Stimulated activated CD8-positive, alpha-beta memory T cell treated with anti-CD3 and anti-CD28 coated beads, Interleukin-12 subunit alpha, Interleukin-12 subunit beta, amount 100 ng/mL, for 24 hours (primary cell): ENCODE results near the gene MAML3.

ENCODE experiments used
- DNase-seq: peaks from one replicate; pipeline ENCODE4 v3.0.0-alpha.2; 2020; ENCODE audit errors: extremely low read depth

The MAML3 gene

DNA sequence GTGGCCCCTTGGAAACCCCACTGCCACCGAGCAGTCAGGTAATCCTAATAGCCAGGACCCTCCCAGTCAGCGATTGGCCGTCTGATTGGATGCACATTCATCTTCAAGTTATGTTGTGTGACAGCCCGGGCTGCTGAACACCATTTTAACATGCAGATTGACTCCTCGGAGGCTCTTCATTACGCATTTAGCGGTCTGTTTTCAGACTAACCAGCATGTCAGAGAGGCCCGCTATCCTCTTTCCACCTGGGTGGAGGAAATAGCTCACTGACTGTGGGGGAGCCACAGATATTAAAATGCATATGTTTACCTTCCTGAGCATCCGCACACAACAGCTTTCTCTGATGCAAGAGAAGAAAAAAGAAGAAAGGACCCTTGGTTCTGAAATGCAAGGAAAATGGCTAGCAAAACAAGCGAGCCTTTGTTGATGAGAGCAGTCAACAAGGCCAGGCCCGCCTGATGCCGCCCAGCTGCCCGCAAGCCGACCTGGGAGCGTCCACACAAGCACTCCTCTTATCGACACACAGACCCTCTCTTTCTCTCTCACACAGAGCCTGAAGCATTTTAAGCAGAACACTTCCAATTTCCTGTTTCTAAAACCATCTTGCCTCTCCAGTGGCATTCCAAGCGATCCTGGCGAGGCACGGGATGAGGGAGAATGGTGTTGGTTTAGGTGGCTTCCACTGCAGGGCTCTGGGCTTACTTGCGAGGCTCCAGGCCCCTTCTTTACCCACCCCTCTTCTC lies 370.1 kb downstream of the MAML3 start:
- no peak for DNase-seq

DNA sequence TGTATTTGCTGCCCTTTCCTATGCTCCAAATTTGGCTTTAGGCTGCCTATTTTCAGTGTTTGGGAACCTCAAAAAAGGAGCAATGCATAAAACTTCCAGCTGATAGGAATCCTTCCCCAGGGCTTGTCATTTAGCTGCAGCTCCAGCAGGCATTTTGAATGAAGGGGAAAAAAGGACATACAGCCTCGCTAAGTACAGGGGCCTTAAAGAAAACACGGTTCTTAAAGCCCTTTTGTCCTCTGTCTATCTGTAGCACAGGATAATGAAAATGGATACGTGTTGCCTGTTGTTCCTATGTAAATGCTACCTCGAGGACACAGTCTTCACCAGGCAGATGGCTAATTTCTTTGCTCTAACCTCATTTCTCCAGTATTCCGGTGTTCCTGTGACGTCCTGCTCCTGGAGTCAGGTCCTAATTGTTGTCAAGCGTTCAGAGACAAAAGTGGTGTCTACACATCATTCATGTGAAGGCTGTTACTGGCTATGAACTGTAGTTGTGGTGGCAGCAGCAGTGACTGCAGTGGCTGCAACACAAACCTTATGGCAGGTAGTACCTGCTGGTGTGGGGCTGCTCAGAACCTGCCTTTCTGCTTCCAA lies 371.0 kb downstream of the MAML3 start:
- no peak for DNase-seq

DNA sequence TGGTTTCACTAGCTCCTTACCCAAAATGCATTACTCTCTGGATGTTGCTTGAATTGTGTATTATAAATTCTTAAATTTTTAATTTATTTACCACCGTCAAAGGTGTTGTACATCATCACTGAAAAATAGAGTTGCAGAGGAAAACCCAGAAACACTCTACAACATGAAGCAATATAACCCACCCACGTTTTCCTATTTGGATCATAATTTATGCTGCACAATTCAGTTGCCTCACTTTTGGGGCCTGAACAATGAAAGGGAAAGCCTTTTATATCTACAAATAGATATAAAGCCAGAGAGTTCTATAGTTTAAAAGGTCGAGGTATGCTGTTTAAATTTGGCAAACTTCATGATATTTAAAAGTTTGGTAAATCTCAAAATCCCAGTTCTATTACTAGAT lies 372.9 kb downstream of the MAML3 start:
- DNase-seq, result no peak

DNA sequence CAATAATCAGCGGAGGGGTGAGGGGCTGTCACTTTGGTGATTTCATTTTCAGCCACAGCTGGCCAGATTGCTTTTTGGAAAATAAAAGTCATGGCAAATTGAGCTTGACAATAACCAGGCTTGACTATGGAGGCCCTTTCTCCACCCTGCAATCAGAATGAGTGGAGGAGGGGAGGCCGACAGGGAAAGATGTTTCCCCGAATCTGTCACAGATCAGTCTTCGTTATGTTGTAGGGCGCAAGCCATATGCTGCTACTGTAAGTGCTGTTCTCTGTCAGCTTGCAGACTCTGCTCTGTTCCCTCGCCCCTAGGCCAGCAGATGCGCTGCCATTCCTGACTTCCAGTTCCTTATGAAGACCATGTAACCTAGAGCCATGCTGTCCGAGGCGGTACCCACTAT lies 374.3 kb downstream of the MAML3 start:
- DNase-seq, result no peak

DNA sequence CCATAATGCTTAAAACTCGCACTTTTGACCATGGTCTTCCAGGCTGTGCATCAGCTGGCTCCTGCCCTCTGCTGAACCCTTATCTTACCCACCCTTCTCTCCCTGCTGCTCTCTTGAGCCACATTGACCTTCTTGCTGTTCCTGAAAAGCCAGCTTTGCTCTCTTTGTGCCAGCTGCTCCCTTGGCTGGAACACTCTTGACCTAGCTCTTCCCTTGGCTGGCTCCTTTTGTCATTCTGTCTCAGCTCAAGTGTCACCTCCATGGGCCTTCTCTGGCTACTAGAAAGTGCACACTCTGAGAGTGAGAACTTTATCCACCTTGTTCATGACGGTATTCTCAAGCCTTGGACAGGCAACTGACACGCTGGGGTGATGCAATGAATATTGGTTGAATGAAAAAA lies 376.2 kb downstream of the MAML3 start:
- no peak for DNase-seq

DNA sequence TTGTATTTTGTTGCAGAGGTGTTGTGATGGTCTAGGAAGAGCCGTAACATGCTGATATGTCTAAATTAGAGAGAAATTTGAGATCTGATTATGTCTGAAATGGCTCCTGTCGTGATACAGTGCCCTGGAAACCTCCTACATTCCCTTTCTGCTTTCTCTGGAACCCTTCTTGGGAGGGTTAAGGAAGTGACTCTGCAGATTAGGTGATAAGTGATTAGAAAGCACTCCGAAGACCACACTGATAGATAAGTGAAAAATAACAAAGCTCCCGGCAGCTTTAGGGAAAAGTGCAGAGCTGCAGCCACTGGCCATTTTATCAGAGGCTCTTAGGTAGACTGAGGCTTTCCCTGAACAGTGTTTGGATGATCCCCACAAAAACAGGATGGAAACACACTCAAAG lies 377.7 kb downstream of the MAML3 start:
- no peak for DNase-seq

DNA sequence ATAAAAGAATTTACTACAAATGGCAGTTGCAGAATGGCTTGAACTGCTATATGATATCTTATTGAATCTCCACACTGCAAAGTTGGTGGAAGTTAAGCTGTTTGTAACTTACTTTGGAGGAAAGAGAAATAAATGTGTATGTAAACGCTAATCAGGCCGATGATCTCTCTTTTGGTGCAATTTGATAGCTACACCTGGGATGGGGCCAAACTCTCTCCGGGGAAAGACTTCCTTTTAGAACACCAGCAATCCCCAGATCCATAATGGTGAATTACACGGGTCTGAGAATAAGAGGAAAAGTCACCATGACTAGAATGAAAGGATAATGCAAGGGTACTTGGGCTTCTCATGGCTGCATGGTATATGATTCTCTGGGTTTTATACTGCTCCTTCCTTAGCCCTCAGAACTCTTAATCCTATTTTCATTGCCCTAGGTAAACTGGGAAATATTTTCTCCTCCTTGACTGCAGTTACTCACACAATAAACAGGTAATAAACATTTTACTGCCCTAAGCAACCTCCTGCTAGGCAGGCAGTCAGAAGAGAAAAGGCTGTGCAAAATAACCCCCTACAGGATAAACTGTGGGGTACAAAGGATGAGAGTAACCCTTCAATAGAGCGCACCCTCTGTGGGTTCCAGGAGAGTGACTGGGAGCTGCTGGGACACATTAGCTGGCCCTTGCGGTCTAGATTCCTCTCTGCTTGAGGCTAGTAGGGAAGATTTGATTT lies 379.1 kb downstream of the MAML3 start:
- DNase-seq, result no peak

DNA sequence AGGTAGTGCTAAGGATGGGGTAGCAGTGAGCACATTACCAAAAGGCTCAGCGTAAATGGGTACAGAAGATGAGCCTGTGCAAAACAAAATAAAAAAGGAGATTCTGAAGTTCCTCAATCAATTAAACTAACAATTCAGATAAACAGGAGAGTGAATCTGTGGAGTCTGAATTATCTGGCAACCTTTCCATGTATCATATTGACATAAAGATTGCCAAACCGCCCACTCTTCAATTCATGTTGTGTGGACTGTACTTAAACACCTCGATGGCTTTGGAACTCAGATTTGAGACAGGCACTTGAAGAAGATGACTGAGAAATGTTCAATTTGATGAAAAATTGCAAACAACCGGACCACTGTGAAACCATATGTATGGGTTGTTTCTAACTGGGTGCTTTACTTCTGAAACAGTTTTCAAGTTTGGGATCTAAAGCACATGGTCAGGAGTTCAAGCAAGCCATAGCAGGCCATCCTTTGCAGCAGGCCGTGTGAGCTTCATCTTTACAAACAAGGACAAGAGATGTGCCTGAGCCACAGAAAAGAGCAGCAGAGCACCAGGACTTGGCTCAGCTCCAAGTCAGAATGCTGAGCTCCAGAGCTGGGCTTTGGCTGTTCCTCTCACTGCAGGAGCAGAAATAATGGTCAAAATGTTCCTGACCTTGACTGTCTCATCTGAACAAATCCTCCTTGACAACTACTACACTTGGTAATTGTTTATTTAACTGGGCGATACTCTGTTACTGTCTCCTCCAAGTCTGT lies 380.2 kb downstream of the MAML3 start:
- no peak for DNase-seq

DNA sequence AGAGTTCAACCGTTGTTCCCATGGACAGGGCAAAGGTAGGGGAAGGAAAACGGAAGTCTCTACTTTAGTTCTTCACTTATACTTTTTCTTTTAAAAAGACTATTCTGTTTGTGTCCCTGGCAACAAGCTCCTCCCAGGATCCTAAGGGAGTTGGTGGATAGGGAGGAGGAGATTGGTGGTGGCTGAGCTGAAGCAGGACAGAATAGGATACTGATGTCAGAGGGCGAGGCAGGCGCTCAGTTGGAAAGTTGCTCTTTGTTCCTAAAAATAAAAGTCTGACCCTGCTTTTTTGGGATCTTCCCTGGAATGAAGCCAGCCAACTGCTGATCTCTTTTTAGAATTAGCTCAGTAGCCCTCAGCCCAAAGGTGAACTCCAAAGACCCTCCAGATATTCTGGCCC lies 383.6 kb downstream of the MAML3 start:
- DNase-seq, result no peak

DNA sequence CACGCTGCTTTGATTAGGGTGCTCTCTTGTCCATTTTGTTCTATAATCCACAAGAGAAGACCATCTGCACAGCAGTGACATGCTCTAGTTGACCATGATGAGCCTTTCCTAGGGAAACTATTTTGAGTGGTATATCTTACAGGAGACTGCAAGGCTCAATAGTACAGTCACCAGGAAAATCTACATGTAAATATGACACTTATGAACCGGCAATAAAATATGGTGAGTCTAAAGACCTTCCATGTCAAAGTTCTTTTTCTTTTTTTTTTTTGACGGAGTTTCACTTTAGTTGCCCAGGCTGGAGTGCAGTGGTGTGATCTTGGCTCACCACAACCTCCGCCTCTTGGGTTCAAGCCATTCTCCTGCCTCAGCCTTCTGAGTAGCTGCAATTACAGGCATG lies 384.6 kb downstream of the MAML3 start:
- DNase-seq, result no peak

DNA sequence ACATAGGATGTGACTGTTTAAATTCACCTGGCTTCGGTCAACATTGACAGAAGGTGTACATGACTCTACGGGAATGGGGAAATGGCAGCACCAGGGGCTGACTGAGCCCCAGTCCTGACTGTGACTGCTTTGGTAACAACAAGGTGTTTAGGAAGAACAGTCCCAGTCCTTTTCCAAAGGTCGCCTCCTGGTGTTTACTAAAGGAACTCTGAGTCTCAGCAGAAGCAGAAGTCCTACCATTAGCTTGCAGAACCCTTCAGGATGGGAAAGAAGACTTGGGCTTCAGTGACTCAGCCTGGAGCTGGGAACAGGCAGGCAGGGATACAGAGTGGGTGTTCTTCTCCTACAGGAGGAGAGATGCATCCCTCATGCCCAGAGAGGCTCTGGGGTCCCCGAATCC lies 385.1 kb downstream of the MAML3 start:
- no peak for DNase-seq

DNA sequence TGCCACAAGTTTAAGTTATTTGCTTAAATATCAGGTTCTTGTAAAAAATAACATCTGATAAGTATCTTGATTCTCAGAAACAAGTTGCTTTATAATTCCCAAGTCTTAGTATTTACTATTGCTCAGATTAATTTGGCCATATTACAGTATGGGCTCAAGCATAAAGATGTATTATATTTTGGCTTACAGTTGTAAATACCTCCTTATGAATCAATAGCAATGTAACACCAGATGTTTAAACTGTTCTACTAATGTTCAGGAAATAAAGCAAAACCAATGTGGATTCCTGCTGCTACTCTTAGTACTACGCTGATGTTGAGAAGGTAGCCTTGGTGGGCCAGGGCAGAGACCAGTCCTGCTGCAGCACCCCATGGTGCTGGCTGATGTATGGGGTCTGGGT lies 385.6 kb downstream of the MAML3 start:
- no peak for DNase-seq

DNA sequence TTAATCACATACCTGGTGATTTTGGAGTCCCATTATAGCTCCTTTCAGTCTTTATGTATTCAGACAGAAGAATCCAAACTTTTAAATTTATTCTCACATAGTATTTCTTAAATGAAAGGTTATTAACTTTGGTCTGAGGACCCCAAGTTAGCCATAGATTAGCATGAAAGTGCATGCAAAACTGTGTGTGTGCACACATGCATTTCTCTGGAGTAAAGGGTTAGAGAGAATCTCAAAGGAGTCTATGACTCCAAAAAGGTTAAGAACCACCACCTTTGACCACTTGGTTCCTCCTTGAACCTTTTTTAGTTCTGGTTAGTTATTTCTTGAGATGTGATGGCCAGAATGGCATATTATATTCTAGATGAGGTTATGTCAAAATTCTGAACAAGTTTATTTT lies 386.4 kb downstream of the MAML3 start:
- no peak for DNase-seq

DNA sequence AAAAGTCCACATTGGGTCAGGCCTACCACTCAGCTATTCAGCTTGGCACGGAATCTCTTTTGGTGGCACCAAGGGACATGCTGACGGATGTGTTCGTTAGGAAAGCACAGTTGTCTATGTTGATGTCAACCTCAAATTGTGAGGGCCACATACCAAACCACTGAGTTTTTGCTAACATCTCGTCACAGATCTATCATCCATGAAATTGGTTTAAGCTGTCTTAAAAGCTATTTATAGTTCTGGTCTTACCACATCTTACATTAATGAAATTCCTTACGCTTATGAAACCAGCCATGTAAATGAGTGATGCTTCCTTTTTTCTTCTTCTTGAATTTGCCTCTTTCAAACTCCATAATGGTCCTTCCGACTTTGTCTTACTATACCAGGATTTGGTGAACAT lies 386.8 kb downstream of the MAML3 start:
- DNase-seq, result no peak

DNA sequence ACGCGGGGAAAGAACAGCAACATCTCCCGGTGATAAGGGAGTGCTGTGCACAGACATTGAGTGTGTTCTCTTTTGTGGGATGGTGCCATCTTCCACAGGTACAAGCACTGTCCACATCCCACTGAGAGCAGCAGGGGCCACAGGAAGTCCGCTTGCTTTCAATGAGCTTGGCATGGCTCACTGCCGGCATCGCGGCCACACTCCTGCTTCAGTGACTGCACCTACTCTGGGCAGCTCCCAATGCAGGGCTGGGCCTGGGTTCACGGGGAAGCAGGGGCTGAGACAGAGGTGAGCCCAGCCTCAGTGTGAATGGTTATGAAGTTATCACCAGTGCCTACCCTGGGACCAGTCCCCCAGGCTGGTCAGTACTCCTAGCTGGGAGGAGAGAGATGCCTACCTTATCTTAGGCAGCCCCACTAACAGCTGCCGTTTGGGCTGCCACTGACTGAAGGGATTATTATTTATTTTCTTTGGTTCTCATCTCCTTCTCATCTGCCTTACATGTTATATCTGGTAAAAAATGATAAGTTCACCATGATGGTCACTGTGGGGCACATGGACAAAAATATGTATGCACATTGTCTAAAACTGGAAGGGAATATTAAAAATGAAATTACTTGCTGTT lies 389.2 kb downstream of the MAML3 start:
- no peak for DNase-seq

DNA sequence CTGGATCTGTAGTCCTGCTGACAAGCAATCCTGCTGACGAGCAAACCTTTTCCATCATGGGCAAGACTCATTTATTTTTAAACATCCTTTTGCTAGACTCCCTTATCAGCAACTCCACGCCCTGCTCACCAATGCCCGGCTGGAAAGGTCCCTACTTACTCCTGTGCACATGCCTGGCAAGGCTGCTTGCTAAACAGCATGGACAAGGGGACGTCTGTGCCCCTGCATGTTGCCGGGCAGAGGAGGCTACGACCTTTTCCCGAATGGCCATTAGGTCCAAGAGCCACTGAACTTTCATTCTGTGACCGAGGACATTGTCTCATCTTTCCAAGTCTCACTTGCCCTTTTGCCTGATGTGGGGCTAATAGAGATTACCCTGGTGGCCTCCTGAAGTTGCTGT lies 389.8 kb downstream of the MAML3 start:
- no peak for DNase-seq

DNA sequence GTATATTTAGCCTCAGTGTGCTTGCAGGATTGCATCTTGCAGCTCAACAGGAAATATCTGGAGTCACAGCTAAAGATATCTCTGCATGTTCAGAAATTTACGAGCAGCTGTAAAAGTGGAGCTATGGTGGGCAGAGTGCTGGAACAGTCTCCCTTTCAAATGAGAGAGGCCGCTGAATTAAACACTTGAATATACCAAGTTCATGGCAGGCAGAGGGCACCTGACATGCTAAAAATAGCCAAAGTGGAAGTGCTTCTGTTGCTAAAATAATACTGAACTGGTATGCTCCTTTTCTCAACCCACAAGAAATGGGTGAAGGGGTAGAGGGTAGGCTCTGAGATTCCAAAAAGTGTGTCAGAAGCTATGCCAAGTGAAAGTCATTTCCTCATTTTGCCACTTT lies 390.3 kb downstream of the MAML3 start:
- DNase-seq, result no peak

DNA sequence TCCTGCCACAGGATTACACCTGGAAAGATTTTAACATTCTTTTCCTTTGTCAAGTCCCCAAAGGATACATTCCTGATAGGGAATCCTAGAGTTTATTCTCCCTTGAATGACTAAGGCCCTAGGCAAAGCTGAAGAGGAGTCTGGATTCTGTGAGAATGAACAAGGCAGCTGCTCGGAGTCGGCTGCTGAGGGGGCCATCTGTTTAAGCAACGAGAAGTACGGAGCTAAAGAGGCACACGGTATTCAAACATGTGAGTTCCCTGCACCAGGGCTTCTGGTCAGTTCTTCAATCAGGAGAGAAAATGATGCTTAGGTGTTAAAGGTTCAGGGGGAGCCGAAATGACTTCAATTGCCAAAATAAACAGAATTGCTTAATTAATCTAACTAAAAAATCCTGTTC lies 390.8 kb downstream of the MAML3 start:
- DNase-seq, result no peak

DNA sequence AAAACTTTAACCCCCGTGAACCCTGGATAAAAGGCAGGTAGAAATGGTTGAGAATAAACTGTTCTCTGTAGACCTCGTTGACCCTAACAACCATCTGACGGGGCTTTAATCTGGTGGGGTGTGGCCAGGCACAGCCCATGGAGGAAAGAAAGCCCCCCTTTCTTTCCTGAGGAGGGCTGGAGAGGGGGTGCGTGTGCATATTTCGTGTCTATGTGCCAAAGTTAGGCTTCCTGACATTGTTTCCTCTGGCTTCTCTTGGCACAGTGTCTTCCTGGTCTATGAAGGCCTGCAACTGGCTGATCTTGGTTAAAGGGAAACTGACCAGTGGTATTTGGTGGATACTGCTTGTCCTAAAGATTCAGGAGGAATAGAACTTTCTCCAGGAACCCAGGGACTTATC lies 391.3 kb downstream of the MAML3 start:
- no peak for DNase-seq

DNA sequence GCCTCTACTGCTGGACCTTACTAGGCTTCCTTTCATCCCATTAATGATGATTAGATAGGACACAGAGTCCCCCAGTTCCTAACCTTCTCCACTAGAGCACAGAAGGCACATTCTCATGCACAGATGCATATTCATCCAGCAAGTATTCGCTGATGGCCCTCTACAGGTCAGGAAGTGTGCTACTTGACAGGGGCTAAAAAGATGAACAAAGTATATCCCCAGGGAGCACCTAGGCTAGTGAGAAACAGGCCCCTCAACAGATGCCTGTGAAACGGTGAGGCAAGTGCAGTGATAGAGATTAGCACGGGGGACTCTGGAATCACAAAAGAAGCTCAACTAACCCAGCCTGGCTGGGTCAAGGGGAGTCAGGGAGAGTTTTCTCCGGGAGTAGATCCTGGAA lies 392.5 kb downstream of the MAML3 start:
- DNase-seq, result no peak

DNA sequence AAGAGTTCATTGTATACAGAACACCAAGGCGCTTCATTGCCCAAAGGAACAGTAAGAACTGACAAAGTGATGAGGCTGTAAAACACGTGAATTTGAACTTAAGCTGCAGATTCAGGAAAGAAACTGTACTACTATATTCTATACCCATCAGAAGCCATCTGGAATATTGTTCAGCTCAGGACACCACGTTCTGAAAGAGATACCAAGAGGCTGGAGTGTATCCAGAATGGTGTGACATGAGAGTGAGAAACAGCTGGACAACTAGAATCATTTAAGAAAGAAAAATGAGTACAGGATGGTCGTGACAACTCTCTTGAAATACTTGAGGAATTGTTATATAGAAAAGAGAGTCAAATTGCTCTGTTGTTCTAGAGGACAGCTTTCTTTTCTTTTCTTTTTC lies 393.4 kb downstream of the MAML3 start:
- DNase-seq, result no peak

DNA sequence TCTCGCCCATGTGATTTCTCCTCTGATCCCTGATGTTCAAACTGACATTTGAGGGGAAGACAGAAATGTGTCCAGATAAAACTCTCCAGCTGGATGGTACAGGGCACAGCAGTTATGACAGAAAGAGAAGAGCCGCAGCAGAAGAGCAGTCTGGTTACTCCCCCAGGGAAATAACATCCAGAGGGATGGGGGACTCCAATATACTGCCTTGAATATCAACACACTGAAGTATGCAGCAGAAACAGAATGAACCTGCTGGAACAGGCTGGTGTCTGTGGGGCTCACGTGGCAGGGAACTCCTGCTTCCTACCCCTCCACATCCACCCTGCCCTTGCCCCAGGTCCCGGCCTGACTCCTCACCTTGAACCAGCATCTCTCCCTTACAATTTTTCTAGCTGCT lies 394.9 kb downstream of the MAML3 start:
- DNase-seq, result no peak
